EL (cell line): ENCODE results near the gene NPSR1.
A peak's percentile ranks its signal among the peaks of the same experiment; 100 is the strongest.
"Not testable (repeated sequence)": the region's sequence is repeated elsewhere in the genome, so short reads cannot be mapped to it uniquely, and the experiment has no call there.

Experiments
- DNase-seq: peaks from one replicate; pipeline ENCODE4 v3.0.0-alpha.2; 2016

The NPSR1 gene, protein sequence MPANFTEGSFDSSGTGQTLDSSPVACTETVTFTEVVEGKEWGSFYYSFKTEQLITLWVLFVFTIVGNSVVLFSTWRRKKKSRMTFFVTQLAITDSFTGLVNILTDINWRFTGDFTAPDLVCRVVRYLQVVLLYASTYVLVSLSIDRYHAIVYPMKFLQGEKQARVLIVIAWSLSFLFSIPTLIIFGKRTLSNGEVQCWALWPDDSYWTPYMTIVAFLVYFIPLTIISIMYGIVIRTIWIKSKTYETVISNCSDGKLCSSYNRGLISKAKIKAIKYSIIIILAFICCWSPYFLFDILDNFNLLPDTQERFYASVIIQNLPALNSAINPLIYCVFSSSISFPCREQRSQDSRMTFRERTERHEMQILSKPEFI

DNA sequence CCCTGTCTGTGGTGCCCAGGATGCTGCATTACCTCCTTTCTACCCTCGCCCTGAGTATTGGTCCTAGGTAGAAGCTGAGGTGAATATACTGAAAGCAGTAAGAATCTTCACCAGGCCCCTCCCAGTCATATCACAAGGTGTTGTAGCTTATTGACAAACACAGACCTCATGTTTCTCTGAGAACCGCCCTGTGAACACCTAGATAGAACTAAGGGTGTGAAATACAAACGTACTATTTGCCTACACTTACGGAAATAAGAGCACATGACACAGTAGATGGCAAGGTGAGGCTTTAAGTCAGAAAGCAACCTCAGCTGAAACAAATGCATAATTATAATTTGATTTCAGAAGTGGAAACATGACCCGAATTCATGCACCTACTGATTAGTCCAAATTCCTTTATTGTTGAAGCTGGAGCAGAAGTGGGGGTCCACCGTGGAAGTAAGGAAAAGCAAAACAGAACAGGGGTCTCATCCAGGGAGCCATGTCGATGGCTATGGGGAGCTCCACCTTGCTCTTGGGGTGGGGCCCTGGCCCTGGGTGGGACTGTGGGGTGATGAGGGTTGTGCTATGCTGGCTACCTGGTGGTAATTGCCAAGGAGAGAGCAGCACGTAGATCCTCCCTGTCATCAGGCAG is at the start of gene NPSR1:
TSS of gene NPSR1 (plus strand) at position 587 of the 637 bp plus-strand sequence. CDS start 195 bp downstream, outside the sequence.
- no peak for DNase-seq

DNA sequence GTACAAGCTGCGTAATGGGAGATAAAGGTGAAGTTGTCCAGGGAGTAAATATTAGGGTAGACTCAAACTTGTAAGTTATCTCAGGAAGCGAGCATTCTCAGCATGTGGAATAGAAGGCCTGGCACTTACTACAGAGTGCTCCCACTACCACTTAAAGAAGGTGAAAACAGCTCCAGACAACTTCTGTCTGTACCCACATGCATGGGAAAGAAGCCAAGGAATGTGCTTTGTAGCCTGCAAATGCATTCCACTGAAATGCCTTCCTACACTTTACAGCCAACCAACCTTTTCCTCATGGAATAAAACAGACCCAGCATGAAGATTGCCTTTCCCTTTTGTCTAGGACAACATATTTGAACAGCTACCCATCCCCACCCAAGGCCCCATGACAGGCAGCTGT is 45.4 kb upstream of the NPSR1 start:
- peak; percentile 55 for DNase-seq

DNA sequence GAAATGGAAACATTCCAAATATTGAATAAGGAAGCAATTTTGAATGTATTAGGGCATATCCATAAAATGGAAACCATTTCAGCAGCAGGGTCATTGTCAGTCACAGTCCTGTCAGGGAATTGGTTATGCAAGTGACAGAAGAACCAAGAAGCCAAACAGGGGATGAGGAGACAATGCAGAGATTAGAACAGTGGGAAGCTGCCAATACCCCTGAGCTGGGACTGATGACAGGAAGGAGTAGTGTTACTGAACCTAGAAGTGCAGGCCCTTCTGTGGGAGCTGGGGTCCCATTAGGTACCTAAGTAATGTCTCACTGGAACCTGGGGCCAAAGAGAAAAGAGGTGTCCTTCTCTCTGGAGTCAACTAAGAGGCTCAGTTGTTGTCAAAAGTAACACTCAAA is 37.6 kb upstream of the NPSR1 start:
- DNase-seq = no peak

DNA sequence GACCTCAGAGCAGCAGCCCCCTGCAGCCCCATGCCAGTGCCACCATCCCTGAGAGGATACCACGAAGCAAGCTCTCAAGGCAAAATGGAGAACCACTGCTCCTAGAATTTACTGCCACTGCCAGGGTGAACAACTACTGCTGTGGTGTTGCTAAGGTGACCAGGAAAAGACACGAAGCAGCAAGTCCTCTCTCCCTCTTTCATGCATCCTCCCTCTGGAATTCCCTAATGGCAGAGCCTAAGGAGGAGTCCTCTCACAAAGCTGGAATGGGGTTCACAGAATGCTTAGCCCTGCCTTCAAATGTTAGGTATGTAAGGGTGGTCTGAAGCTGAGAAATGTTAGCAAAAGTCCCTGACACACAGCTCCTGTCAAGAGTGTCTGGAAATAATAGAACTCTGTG is 35.8 kb upstream of the NPSR1 start:
- DNase-seq = no peak

DNA sequence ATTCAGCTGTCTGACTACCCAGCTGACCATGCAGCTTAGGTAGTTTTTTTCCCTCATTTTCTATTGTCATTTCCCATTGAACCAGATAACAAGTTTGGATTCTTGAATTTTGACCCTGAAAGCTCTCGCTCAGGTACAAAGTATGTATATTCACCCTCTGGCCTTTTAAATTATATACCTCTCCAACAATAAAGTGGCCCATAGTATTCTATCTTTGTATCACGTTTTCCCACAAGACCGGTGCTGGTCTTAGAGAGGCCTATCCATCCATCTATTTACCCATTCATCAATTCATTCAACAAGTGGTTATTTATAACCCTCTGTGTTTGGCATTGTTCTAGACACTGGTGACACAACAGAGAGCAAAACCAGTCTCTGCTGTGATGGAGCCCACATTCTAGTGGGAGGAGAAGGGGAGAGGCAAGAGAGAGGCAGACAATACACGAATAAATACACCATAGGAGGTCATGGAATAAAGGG is 35.2 kb upstream of the NPSR1 start:
- DNase-seq = no peak

DNA sequence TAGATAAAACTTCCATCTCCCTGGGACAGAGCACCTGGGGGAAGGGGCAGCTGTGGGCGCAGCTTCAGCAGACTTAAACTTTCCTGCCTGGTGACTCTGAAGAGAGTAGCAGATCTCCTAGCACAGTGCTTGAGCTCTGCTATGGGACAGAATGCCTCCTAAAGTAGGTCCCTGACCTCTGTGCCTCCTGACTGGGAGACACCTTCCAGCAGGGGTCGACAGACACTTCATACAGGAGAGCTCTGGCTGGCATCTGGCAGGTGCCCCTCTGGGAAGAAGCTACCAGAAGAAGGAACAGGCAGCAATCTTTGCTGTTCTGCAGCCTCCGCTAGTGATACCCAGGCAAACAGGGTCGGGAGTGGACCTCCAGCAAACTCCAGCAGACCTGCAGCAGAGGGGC is 29.4 kb upstream of the NPSR1 start:
- not testable (repeated sequence) for DNase-seq

DNA sequence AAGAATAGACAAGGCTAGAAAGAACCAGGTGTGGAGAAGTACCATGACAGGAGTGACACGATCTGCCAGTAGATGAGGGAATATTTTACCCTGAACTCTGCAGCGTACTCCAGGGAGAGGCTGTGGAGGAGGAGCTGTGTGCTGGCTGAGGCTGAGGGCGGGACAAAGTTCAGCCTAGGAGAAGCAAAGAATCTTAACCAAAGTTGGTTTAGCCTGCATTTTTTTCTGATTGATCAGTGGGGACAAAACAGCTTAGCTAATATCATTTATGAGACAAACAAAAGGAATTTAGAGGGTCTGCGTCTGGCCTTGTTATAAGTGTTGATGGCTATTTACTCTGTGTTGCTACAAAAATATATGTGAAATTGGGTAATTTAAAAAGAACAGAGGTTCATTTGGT is 5.2 kb upstream of the NPSR1 start:
- DNase-seq = peak; percentile 54

DNA sequence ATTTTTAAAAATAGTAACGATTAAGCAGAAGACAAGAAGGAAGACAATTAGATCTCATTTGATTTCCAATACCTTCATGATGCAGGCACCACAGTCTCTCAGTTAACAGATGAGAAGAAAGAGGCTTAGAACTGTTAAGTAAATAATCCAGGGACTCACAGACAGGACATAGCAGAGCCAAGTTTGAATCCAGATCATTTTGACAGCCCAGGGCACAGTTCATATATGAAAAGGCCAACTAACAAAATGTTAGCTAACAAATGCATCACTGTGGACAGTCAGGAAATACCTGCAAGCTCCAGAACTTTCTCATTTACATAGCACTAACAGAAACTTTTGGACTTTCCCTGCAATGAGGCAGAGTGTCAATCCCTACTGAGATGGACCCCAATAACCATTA is 4.2 kb upstream of the NPSR1 start:
- DNase-seq = no peak

DNA sequence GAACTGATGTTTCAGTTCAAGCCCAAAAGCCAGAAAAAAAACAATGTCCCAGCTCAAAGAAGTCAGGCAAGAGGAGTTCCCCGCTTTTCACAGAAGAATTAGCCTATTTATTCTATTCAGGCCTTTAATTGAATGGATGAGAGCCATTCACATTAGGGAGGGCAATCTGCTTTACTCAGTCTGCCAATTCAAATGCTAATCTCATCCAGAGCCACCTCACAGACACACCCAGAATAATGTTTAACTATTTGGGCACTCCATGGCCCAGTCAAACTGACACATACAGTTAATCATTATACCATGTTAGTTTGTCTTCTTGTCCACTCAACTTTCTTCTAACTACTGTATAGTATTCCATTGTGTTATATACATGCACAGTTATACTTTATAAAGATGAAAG is 2.6 kb upstream of the NPSR1 start:
- no peak for DNase-seq

DNA sequence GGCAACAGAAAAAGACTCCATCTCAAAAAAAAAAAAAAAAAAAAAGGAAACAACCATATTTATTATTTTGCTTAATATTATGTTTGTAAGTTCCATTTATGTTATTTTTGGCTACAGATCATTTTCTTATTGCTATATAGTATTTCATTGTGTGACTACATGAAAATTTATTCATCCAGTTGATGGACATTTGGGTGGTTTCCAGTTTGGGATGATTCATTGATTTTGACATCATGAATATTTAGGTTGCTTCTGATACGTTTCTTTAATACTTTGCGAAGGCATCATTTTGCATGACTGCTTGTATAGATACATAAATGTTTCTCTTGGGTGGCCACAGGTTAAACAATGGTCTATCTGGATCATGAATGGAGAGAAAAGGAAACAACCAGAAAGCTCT is 2.0 kb upstream of the NPSR1 start:
- no peak for DNase-seq

DNA sequence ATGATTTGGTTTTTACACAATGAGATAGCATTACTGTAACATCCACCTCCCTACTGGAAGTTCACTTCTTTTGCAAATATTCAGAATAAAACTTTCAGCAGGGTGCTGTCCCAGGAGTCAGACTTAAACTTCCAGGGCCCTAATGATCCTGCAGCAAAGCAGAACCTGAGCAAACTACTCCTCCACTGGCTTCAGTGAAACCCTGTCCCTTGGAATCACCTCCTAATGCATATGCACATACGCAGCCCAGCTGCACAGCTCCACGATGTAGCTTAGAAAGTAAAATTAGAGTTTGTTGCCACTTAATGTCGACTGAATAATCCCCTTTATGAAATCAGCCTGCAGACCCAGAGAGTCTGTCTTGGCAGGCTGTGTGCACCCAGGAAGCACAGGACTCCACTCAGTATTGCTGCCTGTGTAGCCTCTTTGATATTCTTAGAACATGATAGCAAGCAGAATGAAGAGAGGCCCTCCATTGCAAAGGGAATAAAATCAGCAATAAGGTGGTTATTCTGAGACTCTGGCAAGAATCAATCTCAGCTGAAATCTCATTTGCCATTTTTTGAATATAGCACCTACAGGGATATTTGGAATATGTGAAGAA is 1.6 kb downstream of the NPSR1 start:
- DNase-seq = no peak

DNA sequence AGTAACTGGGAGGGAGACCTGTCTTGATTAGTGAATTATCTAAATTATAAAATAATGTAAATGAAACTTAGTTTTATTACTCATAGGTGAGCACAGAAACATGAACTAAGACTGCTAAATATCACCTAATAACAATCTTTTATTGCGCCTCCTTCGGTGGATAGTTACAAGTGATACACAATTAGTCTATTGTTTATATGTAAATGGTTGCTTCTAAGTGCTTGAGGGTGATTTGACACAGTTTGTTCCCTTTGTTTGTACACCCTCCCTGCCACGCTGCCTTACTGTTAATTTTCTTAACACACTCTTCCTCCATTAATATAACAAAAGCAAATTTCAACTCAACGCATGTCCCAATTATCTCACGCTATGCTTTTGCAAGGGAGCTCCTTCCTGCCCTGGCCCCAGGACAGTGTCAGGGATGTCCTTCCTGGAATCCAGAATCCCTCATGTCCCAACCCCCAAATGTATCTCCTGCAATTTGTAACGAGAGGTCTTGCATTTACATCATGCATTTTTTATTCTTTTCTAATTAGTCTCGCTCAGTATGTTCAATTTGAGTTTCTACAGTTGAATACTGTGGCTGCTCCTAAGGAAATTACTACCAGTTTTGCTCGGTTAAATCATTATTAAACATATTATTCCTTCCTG is 4.2 kb downstream of the NPSR1 start:
- no peak for DNase-seq

DNA sequence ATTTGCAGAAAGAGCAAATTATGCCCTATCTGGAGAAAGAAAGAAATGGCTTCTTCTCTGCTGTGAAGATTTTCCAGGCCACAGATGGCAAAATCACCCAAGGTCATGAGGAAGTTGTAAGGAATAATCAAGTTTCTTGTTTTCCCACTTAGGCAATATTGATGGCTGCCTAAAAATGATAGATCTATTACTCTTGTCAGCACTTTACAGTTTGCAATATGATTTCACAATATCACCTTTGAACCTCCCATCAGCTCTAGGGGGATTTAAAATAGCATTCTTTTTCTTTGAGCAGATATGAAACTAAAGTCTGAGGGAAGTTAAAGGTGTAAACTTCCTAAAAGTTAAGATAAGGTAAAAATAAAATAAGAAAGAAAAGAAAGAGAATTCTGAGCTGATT is 6.7 kb downstream of the NPSR1 start:
- DNase-seq = no peak

DNA sequence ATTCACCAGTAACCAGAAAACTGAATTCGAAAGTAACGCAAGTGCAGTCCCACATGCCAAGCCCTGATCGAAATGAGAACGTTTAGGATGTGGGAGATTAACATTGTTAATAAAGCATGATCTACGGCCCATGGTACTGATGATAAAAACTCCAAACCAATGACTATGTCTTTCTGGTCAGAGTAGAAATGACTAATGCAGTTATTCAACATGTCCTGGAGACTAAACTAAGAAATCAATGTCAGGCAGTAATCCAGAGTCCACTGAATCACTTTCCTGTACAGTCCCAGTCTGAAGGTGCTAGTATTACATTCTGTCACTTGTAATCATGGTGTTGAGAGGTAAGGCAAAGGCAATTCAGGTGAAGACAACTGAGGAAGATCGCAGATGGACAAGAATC is 14.4 kb downstream of the NPSR1 start:
- peak; percentile 53 for DNase-seq

DNA sequence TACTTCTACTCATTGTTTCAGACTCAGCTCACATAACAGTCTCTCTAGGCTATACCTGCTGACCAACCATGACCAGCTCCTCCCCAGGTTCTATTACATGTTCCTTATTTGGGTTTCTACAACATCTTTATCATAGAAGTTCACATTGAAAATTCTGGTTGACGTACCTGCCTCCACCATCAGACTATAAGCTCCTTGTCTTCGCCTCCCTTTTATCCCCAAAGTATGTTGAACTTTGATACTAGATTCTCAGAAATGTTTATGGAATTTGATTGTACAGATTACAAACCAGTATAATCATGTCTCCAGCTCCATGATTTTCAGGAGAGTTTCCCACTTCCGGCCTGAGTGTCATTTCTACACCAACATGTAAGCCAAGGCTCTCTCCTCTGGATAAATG is 15.0 kb downstream of the NPSR1 start:
- no peak for DNase-seq

DNA sequence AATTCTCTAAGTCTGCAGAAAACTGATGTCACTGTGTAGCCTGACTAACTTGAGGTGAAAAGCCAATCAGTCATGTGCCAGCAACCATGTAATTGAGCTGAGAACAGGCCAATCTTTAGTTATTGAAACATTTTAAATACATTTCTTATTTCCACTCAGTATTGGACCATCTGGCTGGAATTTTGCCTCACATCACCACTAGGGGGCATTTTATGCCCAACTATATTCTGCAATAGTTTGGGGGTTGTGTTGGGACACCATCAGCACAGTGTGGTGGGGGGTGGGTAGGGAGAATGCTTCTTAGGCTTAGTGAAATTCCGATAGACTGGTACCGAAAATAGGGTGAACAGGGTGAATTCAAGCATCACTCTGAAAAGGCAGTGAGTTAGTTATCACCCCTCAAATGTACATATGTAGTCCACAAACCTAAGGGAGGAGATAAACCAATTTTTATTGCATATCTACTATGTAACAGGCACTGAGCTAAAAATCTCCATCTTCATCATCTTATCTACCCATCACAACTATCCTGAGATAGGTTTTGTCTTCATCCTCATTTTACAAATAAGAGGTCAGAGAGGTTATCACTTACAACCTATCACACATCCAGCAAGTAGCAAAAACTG is 17.8 kb downstream of the NPSR1 start:
- peak; percentile 11 for DNase-seq

DNA sequence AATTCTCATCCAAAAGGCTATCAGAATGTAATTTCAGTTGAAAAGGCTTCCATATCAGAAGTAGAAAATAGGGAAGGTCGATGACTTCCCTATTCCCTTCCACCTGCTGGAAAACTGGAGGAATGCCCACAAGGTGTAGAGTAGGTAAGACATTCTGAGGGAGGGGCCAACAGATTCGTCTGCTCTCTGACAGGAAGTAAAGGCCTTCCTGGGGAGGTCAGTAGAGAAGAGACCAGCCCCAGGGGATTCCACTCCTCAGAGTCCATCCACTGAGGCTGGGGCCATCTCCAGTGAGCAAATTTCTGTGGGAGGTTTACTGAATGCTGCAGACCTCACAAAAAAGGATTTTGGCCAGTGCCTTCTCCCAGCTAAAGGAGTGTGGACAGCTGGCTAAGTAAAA is 19.5 kb downstream of the NPSR1 start:
- DNase-seq = no peak

DNA sequence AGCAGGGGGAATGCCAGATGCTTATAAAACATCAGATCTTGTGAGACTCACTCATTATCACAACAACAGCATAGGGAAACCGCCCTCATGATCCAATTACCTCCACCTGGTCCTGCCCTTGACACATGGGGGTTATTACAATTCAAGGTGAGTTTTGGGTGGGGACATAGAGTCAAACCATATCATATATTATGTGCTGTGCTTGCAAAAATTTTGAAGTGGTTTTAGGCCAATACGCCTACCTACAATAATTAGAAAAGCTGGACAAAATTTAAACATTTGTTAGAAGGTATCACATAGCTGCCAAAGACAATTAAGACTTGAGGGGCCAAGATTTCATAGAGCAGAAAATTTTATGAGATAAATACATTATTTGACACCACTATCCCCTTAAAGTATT is 29.5 kb downstream of the NPSR1 start:
- DNase-seq = no peak

DNA sequence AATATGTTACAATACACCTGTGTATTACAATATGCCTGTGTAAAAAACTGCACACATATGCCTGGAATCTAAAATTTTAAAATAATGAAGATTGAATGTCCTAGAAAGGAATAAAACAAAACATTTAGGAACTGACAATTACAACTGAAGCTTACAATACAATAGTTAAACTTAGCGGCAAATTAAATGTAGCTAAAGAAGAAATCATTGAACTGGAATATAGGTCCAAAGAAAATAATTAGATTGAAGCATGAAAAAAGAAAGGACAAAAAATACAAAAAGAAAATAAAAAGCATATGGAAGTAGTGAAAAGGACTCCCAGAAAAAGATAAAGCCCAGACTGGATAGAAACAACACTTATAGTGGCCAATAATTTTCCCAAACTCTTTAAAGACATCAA is 38.4 kb downstream of the NPSR1 start:
- no peak for DNase-seq

DNA sequence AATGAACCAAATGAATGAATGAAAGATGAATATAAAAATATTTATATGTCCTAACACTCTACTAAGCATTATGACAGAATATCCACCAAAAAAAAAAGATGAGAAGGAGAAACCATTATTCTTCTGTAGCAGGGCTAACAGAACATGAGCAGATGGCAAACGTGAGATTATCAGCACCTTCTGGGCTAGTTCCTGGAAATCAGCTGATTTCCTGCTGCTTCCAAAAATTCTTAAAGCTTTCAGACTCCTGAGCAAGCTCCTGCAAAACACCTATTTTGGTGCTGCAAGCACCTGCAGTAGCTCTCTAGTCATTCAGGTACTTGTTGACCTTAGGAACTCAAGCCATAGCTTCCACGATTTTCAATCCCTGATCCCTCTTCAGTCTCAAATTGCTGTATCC is 51.8 kb downstream of the NPSR1 start:
- no peak for DNase-seq

DNA sequence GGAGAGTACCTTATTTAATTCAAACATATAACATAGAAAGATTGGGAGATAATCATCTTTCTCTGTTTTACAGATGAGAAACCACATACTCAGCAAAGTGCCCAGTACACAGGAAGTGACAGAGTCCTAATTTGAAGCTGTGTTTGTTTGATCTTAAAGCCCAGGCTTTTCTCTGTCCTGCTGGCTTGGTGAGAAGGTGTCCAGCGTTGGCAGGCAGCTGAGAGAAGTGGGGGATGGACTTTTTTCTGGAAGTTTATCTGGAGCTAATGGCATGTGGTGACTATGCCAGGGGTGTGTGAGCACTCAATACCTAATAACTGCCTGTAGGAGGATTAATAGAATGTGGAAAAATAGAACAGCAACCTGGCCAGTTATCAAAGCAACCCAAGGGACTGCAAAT is 60.8 kb downstream of the NPSR1 start:
- no peak for DNase-seq

DNA sequence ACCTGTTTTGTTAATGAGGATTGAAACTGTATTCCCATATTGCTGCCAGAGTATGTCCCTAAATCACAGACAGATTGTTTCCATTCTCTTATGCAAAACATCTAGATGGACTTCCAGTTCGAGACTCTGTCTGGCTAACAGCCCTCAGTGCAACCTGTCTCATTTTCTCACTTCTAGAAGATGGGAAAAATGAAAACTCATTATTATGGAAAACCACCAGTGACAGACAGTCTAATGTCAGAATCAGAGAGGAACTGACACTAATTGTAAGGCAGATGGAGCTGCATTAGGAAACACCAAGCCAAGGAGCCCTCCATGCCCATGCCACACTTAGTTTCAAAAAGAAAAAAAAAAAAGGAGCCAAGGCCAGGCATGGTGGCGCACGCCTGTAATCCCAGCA is 61.6 kb downstream of the NPSR1 start:
- no peak for DNase-seq

DNA sequence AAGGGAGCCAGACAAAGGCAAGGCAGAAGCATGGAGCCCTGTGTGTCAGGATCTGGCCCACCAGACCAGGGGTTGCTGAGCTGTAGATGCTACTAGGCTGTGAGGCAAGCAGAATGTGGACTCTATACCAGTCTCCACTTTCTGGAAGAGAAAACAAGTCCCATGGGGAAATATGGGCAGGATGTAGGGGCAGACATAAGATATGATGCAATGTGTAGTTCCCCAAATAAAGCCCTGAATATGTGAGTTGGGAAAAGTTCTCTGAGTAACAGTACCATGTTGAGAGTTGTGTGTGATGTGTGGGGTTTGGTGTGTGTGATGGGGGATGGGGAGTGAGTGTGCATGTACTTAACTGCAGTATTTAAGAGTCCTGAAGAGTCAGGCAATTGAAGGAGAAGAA is 62.3 kb downstream of the NPSR1 start:
- no peak for DNase-seq
